GM20000 (cell line): ENCODE measurements around the gene HGFAC.

ENCODE experiments used
- DNase-seq: peaks from one replicate; pipeline ENCODE4 v3.0.0; 2012; ENCODE audit warnings: low spot score
- TF ChIP-seq, protein P1 (sequence below): IDR thresholded peaks from 2 replicates; pipeline ENCODE4 v1.5.1; 2012; ENCODE audit warnings: mild to moderate bottlenecking, control low read depth; ENCODE audit errors: extremely low read depth, missing control alignments

The HGFAC gene

DNA sequence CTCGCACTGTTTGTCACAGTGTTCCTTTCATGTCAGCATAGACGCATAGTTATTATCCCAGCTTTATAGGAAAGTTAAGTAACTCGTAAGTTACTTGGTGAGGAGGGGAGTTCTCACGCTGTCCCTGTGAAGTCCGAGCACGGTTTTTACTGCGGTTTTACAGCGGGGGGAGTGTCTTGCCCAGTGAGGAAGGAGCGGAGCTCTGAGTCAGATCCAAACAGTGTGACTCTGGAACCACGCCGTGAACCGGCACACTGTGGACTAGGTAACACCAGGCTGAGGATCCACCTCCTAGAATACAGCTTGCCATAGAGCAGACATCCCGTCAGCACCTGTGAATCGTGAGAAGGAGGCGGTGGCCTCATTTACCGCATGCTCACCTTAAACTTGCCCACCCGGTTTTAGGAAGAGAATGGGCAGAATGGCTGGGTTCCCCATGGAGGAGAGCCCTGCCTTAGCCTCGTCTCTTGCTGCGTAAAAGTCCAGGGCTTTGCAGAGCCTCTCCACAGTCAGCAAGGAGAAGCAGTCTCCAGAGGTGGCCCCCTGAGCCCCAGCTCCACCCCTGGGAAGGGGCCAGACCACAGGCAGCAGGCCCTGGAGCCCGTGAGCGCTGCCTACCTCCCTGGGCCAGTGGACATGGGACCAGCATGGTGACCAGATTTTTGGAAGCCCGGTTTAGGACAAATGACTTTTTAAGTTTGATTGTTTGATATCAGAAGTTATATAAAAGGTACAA is 40.2 kb upstream of the HGFAC start:
- DNase-seq: no peak
- TF ChIP-seq, protein P1, sequence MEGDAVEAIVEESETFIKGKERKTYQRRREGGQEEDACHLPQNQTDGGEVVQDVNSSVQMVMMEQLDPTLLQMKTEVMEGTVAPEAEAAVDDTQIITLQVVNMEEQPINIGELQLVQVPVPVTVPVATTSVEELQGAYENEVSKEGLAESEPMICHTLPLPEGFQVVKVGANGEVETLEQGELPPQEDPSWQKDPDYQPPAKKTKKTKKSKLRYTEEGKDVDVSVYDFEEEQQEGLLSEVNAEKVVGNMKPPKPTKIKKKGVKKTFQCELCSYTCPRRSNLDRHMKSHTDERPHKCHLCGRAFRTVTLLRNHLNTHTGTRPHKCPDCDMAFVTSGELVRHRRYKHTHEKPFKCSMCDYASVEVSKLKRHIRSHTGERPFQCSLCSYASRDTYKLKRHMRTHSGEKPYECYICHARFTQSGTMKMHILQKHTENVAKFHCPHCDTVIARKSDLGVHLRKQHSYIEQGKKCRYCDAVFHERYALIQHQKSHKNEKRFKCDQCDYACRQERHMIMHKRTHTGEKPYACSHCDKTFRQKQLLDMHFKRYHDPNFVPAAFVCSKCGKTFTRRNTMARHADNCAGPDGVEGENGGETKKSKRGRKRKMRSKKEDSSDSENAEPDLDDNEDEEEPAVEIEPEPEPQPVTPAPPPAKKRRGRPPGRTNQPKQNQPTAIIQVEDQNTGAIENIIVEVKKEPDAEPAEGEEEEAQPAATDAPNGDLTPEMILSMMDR: no peak

- no peak for DNase-seq
- TF ChIP-seq, protein P1: no peak
Measured at GRCh38 chr4:3402491-3403347, 39.0 kb upstream of the HGFAC start.

GRCh38 chr4:3403348-3403906 is 38.3 kb upstream of the HGFAC start:
- TF ChIP-seq, protein P1: no peak
- DNase-seq: no peak

DNA sequence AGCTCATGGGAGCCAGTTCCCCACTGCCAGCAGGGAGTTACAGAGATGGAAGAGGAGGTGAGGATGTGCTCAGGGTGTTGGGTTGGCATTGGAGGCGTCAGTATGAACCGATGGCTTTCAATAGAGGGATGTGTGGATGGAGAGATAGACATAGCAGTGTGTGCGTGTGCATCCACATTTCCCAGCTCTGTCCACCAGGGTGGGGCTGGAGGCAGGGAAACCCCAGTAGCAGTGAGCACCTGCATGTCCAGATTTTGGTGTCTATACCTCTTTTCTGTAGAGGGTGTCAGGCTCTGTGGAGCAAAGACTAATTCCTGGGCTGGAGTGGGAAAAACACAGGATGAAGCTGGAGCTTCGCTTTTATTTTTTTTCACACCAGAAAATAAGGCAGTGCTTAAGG is 37.2 kb upstream of the HGFAC start:
- TF ChIP-seq, protein P1: no peak
- DNase-seq: no peak

GRCh38 chr4:3405176-3405575 is 36.6 kb upstream of the HGFAC start:
- TF ChIP-seq, protein P1: no peak
- DNase-seq: no peak

- DNase-seq: no peak
- TF ChIP-seq, protein P1: no peak
Measured at GRCh38 chr4:3406021-3406420, 35.7 kb upstream of the HGFAC start.

GRCh38 chr4:3406431-3406830 is 35.3 kb upstream of the HGFAC start:
- no peak for DNase-seq
- TF ChIP-seq, protein P1: no peak
